Activated CD8-positive, alpha-beta memory T cell treated with anti-CD3 and anti-CD28 coated beads, Interleukin-2, amount 50 U/mL, for 1 hour (primary cell): ENCODE results near the gene NDUFC1.
A peak's percentile ranks its signal among the peaks of the same experiment; 100 is the strongest.
"Not testable (repeated sequence)": the region's sequence is repeated elsewhere in the genome, so short reads cannot be mapped to it uniquely, and the experiment has no call there.

Source experiments
- DNase-seq: peaks from one replicate; pipeline ENCODE4 v3.0.0-alpha.2; 2020; ENCODE audit errors: extremely low read depth

The NDUFC1 gene

GRCh38 chr4:139301821-139302611 lies at the start of gene NDUFC1:
Gene NDUFC1 (minus strand): TSS chr4:139302477. CDS start chr4:139295798, 6,679 bp downstream.
- no peak for DNase-seq

- DNase-seq: no peak
Observed at GRCh38 chr4:139337612-139338011, 35.3 kb upstream of the NDUFC1 start.

DNA sequence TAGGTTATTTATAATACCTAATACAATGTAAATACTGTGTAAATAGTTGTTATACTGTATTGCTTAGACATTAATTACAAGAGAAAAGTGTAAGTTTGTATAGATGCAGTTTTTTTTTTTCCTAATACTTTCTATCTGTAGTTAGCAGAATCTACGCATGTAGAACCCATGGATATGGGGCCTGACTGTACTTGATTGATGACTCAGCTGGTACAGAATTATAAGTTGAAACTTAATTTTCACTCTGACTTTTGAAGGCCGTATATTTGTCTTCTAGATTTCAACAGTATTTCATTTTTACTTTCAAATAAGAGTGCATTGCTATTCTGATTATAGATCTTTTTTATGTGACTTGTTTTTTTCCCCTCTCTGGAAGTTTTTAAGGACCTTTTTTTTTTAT lies 30.8 kb upstream of the NDUFC1 start:
- no peak for DNase-seq

GRCh38 chr4:139331185-139331584 lies 28.9 kb upstream of the NDUFC1 start:
- DNase-seq: no peak

DNA sequence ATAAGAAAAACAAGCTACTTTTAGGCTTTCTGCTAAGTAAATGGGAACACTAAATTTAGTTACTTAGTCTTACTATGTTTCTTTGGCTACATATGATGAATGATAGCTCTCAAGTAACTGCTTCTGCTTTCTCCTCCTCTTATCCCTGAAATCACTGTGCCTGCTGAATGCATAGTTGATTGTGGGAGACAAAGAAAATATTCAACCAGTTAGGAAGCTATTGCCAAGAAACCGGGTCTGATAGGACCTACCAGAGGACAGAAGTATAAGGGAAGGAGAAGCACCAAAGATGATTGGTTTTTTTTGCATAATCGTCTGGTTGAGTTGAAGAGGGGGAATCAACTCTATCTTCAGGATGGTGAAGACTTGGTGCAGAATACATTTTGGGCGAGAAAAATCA lies 28.0 kb upstream of the NDUFC1 start:
- DNase-seq: no peak

- no peak for DNase-seq
Observed at GRCh38 chr4:139329665-139330200, 27.5 kb upstream of the NDUFC1 start.

- DNase-seq: no peak
Observed at GRCh38 chr4:139324620-139325019, 22.3 kb upstream of the NDUFC1 start.

DNA sequence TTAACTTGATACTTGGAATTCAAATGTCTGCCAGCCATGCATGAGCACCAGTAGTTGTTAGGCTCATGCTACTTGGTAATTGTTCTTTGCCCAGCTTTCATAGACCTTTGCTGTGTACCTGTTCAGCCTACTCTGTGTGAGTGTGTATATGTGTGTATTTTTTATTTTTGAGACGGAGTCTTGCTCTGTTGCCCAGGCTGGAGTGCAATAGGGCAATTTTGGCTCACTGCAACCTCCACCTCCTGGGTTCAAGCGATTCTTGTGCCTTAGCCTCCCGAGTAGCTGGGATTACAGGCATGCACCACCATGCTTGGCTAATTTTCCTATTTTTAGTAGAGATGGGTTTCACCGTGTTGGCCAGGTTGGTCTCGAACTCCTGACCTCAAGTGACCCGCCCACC lies 20.3 kb upstream of the NDUFC1 start:
- DNase-seq: not testable (repeated sequence)

- DNase-seq: not testable (repeated sequence)
Observed at GRCh38 chr4:139322070-139322469, 19.8 kb upstream of the NDUFC1 start.

DNA sequence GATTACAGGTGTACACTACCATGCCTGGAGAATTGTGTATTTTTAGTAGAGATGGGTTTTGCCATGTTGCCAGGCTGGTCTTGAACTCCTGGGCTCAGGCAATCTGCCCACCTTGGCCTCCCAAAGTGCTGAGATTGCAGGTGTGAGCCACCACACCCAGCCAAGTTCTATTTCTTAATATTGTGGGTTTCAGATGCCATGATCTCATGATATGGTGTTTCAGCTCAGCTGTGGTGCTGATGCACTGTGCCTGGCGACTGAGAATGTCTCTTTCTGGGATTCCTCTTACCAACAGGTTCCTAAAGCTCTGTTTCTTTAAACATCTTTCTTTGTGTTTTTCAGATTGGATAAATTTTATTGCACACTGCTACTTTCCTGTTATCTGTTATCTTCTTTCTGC lies 17.3 kb upstream of the NDUFC1 start:
- no peak for DNase-seq

DNA sequence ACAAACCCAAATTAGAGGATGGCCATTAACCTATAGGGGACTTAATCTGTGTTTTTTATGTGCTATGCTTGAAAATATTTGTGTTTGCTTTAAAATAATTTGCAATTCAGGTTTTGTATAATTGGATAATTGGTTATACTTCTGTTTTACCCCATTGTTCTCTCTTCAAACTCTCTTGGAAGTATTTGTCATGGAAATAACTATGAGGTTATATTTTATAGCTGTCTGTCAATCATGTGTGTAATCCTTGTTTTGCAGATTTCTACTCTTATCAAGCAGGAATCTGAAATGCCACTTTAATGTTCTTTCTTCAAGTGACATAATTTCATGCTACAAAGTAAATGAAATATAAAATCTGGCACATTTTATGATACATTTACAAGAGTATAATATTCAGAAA lies 15.4 kb upstream of the NDUFC1 start:
- no peak for DNase-seq

DNA sequence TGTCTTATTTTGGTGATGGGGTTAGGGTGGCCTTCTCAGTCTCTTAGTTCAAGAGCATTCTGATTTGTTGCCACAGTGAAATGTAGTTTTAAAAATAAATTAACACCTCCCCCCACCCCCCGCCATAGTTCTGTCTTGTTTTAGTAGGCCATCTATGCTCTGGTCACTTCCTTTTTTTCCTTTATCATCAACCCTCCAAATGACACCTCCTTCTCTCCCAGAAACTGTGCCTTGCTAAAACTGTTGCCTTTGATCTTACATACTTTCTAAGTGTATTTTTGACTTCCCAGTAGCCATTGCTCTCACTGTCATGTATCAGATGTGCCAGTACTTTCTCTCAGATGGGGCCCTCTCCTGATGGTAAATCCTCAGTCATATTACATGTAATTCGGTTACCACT lies 14.5 kb upstream of the NDUFC1 start:
- DNase-seq: no peak

GRCh38 chr4:139315221-139315675 lies 13.0 kb upstream of the NDUFC1 start:
- DNase-seq: no peak

GRCh38 chr4:139314047-139314800 lies 11.9 kb upstream of the NDUFC1 start:
- no peak for DNase-seq

DNA sequence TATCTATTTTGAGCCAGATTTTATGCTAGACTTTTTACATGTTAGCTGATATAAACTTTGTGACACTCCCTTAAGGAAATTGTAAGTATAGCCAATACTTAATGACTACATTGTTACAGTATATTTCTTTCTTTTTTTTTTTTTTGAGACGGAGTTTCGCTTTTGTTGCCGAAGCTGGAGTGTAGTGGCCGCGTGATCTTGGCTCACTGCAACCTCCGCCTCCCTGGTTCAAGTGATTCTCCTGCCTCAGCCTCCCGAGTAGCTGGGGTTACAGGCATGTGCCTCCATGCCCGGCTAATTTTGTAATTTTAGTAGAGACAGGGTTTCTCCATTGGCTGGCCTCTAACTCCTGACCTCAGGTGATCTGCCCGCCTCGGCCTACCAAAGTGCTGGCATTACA lies 11.1 kb upstream of the NDUFC1 start:
- DNase-seq: not testable (repeated sequence)

GRCh38 chr4:139312552-139313332 lies 10.5 kb upstream of the NDUFC1 start:
- no peak for DNase-seq

DNA sequence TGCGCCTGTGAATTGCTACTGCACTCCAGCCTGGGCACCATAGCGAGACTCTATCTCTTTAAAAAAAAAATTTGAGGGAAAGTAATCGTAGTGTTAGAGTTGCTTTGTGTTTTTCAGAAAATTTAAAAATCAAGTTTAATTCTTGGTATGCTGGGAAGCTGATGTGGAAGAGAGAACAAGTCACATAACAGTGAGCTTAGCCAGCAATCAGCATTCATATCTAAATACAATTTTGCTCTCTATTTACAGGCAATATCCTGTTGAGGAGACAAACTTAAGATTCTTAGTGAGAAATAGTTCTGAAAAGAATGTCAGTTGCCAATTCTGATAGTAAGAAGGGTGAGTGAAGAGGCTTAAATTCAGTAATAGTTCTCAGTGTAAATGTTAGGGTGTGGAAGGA lies 9.6 kb upstream of the NDUFC1 start:
- DNase-seq: no peak

- no peak for DNase-seq
Observed at GRCh38 chr4:139304920-139305319, 2.6 kb upstream of the NDUFC1 start.

GRCh38 chr4:139301113-139301820 lies 1.0 kb downstream of the NDUFC1 start, which contains the start of gene NAA15:
Gene NAA15 (plus strand): TSS chr4:139301505. CDS start chr4:139301778, 273 bp downstream.
- DNase-seq: peak; percentile 95

DNA sequence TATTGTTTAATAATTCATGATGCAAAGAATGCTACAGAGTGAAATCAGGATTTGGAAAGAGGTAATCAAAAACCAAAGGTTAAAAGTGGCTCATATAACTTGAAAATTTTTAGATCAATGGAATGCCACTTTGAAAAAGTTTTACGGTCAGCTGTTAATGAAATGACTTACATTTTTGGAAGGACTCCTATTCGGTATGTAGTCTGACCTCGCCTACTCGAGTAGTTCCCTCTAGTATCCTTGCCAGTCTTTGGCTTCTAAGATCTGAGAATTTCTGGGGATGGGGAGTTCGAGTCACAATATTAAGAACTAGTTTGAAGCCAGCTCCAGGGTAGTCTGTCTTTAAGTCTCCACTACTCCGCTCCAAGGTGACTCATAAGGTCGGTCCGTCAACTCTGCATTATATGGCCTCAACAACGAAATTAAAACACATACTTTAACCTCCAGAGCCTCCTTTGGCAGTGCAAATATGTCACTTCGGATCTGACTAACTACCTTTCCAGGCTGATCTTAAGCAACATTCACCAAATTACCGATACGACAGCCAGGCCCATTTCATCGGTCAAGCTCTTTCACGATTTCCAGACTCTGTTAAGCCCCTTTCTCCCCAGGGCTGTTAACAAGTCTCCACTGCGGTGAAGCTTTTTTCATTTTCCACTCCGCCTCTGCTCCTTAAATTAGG lies 1.7 kb downstream of the NDUFC1 start:
- no peak for DNase-seq

- no peak for DNase-seq
Observed at GRCh38 chr4:139299536-139299935, 2.7 kb downstream of the NDUFC1 start.
